HepG2 (cell line): Measurements from ENCODE around the gene SEPHS2. TPM values are rescaled to one million over a fixed set of nuclear protein-coding genes. Genes with fewer than 3 reads are reported as not detected.

ENCODE experiments used
- ATM ChIP-seq: fragments of 450-650 bp; IDR thresholded peaks from 2 replicates; pipeline ENCODE4 v1.7.1; 2017; ENCODE audit warnings: mild to moderate bottlenecking, borderline replicate concordance
- ATRX ChIP-seq: sonication (generic); formaldehyde crosslinking; IDR thresholded peaks from 2 replicates; pipeline ENCODE4 v1.4.0; 2020; ENCODE audit warnings: missing genetic modification reagents, borderline replicate concordance
- CHCHD3 ChIP-seq: sonication (generic); formaldehyde crosslinking; IDR thresholded peaks from 2 replicates; pipeline ENCODE4 v1.8.0; 2022; ENCODE audit warnings: mild to moderate bottlenecking, missing genetic modification reagents, moderate library complexity
- ETV6 ChIP-seq: sonication (generic); formaldehyde crosslinking; conservative IDR thresholded peaks from 2 replicates; pipeline ENCODE4 v1.4.0; 2020; ENCODE audit warnings: missing genetic modification reagents
- FOXO1 ChIP-seq: sonication (generic); formaldehyde crosslinking; IDR thresholded peaks from 2 replicates; pipeline ENCODE4 v1.4.0; 2020; ENCODE audit warnings: missing genetic modification reagents
- GATA4 ChIP-seq: sonication (generic); IDR thresholded peaks from 2 replicates; pipeline ENCODE4 v1.6.1; 2016; ENCODE audit warnings: antibody characterized with exemption, low read depth, borderline replicate concordance
- HHEX ChIP-seq: IDR thresholded peaks from 2 replicates; pipeline ENCODE4 v1.6.1; 2016; ENCODE audit warnings: control low read depth
- HNF4A ChIP-seq: sonication (generic); formaldehyde crosslinking; IDR thresholded peaks from 2 replicates; pipeline ENCODE4 v1.4.0; 2020; ENCODE audit warnings: missing genetic modification reagents
- NFE2L1 ChIP-seq: sonication (generic); formaldehyde crosslinking; IDR thresholded peaks from 2 replicates; pipeline ENCODE4 v1.4.0; 2020; ENCODE audit warnings: missing genetic modification reagents, mild to moderate bottlenecking, borderline replicate concordance
- NKX3-1 ChIP-seq: sonication (generic); formaldehyde crosslinking; IDR thresholded peaks from 2 replicates; pipeline ENCODE4 v1.5.0; 2020; ENCODE audit warnings: missing genetic modification reagents
- NR1H2 ChIP-seq: sonication (generic); formaldehyde crosslinking; IDR thresholded peaks from 2 replicates; pipeline ENCODE4 v1.8.1; 2022; ENCODE audit warnings: low read depth, missing genetic modification reagents, borderline replicate concordance
- PLRG1 ChIP-seq: fragments of 450-650 bp; conservative IDR thresholded peaks from 2 replicates; pipeline ENCODE4 v1.6.1; 2016
- STAG1 ChIP-seq: sonication (generic); formaldehyde crosslinking; IDR thresholded peaks from 2 replicates; pipeline ENCODE4 v1.4.0; 2020; ENCODE audit warnings: missing genetic modification reagents
- ZNF12 ChIP-seq: sonication (generic); formaldehyde crosslinking; IDR thresholded peaks from 2 replicates; pipeline ENCODE4 v1.5.0; 2020; ENCODE audit warnings: missing genetic modification reagents
- ZNF30 ChIP-seq: sonication (generic); formaldehyde crosslinking; IDR thresholded peaks from 2 replicates; pipeline ENCODE4 v1.5.0; 2020; ENCODE audit warnings: mild to moderate bottlenecking, missing genetic modification reagents
- polyA plus RNA-seq, 8 experiments: library from polyadenylated mRNA; depleted of rRNA in 3 of 8; stranded (reverse) in 7 of 8; unstranded in 1 of 8; fragments of >200 nt; fragmentation: Illumina TruSeq in 4 of 8; extraction: Trizol in 4 of 8; gene quantifications; 2 replicates each; pipeline versions ENCODE4 v1.2.1 to v1.2.3, GENCODE V29; 2011 to 2016; ENCODE audit warnings: low read depth in 4 of 8, missing spikeins in 1 of 8, mixed read lengths in 1 of 8; ENCODE audit not compliant: insufficient read depth in 1 of 8
- total RNA-seq, 5 experiments: library from RNA; depleted of rRNA; stranded (reverse); fragments of >200 nt; fragmentation: Illumina TruSeq; extraction: Trizol; gene quantifications; 2 replicates each; pipeline ENCODE4 v1.2.3, GENCODE V29; 2016; ENCODE audit warnings: low read depth in 1 of 5
- TF ChIP-seq, protein P1 (sequence below): sonication (generic); formaldehyde crosslinking; IDR thresholded peaks from 2 replicates; pipeline ENCODE4 v1.5.0; 2020; ENCODE audit warnings: missing genetic modification reagents, mild to moderate bottlenecking, borderline replicate concordance
- TF ChIP-seq, protein P2 (sequence below), 2 experiments: IDR thresholded peaks; 2 replicates each; pipeline ENCODE4 v1.6.1; 2011 to 2012; ENCODE audit warnings: low read length in 2 of 2, borderline replicate concordance in 1 of 2, low read depth in 1 of 2, mild to moderate bottlenecking in 1 of 2, moderate library complexity in 1 of 2
- TF ChIP-seq, protein P3 (sequence below): sonication (generic); formaldehyde crosslinking; IDR thresholded peaks from 2 replicates; pipeline ENCODE4 v1.4.0; 2020; ENCODE audit warnings: mild to moderate bottlenecking, missing genetic modification reagents

Gene SEPHS2
- total and polyA plus RNA-seq, 2 of the 13 experiments (the other 11 are each of a cell fraction or from before 2014, with no cell fraction given), result 20.7 to 127 TPM

DNA sequence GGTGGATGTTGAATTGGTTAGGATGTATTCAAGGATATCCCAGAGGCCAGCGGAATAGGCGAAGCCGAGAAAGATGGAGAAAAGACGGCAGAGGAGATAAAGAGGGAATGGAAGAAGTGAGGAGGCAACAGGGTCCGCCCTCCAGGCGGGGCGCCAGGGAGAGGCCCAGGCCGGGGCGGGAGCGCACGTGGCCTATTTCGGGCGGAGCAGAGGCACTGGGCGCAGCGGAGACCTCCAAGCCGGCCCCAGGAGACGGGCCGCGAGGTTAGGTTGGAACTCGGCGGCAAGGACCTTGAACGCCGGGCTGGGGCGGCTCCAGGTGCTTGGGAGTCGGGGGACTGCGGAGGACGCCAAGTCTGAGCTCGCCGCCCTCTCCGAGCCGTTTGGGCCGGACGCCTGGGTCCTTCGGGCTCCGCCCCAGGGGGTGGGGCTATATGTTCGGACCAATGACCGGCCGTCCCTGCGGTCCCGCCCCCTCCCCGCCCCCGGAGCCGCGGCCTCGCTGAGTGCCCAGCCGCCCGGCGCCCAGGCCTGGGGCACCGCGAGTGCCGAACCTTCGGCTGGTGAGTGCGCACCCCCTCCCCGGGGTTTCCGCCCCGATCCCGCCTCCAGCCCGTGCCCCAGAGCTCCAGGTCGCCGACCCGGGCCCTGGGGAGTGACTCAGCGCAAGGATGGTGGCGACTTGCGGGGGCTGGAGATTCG, 38.4 kb downstream of the SEPHS2 start, which contains the start of gene ZNF771 (continued):
- peak; percentile 73 for TF ChIP-seq ETV6 (CRISPR knock-in tag)
- no peak for TF ChIP-seq CHCHD3
- no peak for TF ChIP-seq GATA4
- no peak for TF ChIP-seq ATM
- peak; percentile 55; the same call in 1 of the 2 replicates for TF ChIP-seq ZNF12 (CRISPR knock-in tag)
- TF ChIP-seq PLRG1, result no peak
- TF ChIP-seq HNF4A (CRISPR knock-in tag), result peak; percentile 21; the same call in 1 of the 2 replicates
- TF ChIP-seq, protein P1, sequence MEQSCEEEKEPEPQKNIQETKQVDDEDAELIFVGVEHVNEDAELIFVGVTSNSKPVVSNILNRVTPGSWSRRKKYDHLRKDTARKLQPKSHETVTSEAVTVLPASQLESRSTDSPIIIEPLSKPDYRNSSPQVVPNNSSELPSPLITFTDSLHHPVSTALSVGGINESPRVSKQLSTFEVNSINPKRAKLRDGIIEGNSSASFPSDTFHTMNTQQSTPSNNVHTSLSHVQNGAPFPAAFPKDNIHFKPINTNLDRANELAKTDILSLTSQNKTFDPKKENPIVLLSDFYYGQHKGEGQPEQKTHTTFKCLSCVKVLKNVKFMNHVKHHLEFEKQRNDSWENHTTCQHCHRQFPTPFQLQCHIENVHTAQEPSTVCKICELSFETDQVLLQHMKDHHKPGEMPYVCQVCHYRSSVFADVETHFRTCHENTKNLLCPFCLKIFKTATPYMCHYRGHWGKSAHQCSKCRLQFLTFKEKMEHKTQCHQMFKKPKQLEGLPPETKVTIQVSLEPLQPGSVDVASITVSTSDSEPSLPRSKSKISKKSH (CRISPR knock-in tag), result peak; percentile 84; the same call in 1 of the 2 replicates
- peak; percentile 57; the same call in 1 of the 2 replicates for TF ChIP-seq NKX3-1 (CRISPR knock-in tag)
- TF ChIP-seq HHEX (CRISPR knock-in tag), result no peak
- TF ChIP-seq NR1H2 (CRISPR knock-in tag), result no peak; the same call in 1 of the 2 replicates
- TF ChIP-seq STAG1, result 0 out of 2 replicates have a peak, but pooled peaks have one; percentile 33
- TF ChIP-seq, protein P2, sequence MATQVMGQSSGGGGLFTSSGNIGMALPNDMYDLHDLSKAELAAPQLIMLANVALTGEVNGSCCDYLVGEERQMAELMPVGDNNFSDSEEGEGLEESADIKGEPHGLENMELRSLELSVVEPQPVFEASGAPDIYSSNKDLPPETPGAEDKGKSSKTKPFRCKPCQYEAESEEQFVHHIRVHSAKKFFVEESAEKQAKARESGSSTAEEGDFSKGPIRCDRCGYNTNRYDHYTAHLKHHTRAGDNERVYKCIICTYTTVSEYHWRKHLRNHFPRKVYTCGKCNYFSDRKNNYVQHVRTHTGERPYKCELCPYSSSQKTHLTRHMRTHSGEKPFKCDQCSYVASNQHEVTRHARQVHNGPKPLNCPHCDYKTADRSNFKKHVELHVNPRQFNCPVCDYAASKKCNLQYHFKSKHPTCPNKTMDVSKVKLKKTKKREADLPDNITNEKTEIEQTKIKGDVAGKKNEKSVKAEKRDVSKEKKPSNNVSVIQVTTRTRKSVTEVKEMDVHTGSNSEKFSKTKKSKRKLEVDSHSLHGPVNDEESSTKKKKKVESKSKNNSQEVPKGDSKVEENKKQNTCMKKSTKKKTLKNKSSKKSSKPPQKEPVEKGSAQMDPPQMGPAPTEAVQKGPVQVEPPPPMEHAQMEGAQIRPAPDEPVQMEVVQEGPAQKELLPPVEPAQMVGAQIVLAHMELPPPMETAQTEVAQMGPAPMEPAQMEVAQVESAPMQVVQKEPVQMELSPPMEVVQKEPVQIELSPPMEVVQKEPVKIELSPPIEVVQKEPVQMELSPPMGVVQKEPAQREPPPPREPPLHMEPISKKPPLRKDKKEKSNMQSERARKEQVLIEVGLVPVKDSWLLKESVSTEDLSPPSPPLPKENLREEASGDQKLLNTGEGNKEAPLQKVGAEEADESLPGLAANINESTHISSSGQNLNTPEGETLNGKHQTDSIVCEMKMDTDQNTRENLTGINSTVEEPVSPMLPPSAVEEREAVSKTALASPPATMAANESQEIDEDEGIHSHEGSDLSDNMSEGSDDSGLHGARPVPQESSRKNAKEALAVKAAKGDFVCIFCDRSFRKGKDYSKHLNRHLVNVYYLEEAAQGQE (IDR thresholded peaks at IDR 0.05; ENCODE audit: borderline replicate concordance in 1 of 2, low read depth in 1 of 2, low read length in 2 of 2), result peak in 1 of 2 experiments; percentile 65; a peak in 2 of 4 replicates
- peak; percentile 60; the same call in 1 of the 2 replicates for TF ChIP-seq NFE2L1 (CRISPR knock-in tag)
- TF ChIP-seq ZNF30 (CRISPR knock-in tag), result no peak; the same call in 1 of the 2 replicates
- no peak for TF ChIP-seq ATRX
- TF ChIP-seq FOXO1 (CRISPR knock-in tag), result peak; percentile 25
- TF ChIP-seq, protein P3, sequence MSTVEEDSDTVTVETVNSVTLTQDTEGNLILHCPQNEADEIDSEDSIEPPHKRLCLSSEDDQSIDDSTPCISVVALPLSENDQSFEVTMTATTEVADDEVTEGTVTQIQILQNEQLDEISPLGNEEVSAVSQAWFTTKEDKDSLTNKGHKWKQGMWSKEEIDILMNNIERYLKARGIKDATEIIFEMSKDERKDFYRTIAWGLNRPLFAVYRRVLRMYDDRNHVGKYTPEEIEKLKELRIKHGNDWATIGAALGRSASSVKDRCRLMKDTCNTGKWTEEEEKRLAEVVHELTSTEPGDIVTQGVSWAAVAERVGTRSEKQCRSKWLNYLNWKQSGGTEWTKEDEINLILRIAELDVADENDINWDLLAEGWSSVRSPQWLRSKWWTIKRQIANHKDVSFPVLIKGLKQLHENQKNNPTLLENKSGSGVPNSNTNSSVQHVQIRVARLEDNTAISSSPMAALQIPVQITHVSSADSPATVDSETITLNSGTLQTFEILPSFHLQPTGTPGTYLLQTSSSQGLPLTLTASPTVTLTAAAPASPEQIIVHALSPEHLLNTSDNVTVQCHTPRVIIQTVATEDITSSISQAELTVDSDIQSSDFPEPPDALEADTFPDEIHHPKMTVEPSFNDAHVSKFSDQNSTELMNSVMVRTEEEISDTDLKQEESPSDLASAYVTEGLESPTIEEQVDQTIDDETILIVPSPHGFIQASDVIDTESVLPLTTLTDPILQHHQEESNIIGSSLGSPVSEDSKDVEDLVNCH, result peak; percentile 80; the same call in 1 of the 2 replicates
